H1 (cell line): ENCODE measurements around the gene LDHB. TPM values are rescaled to one million over a fixed set of nuclear protein-coding genes. Genes with fewer than 3 reads are reported as not detected.

Experiments used
- CTCF ChIA-PET: fragments of 300-600 bp; sonication (Branson Sonifier 250); formaldehyde crosslinking; loops from one replicate; lab custom pipeline; 2021; ENCODE audit not compliant: partially characterized antibody; lab: Charles Lee
- POLR2A ChIA-PET: fragments of 300-600 bp; sonication (Branson Sonifier 250); formaldehyde crosslinking; loops from one replicate; lab custom pipeline; 2021; ENCODE audit warnings: inconsistent platforms; ENCODE audit not compliant: partially characterized antibody; lab: Charles Lee
- DNase-seq, 2 experiments: peaks; one replicate each; pipeline versions ENCODE4 v3.0.0 to v3.0.0-alpha.2; 2010 to 2022; ENCODE audit warnings: low spot score in 2 of 2, low read depth in 1 of 2, mixed read lengths in 1 of 2
- FAIRE-seq: peaks from 2 replicates; lab custom pipeline; 2011; peaks lifted over from hg19 to GRCh38; lab: Jason Lieb, UNC
- H2AFZ ChIP-seq: 2 replicates; pipeline ENCODE4 v1.8.1; 2012; ENCODE audit warnings: low read length, inconsistent platforms
- H2AK5ac ChIP-seq: 2 replicates; pipeline ENCODE4 v1.6.1; 2013; ENCODE audit warnings: low read depth, low read length
- H2BK120ac ChIP-seq: replicated peaks from 2 replicates; pipeline ENCODE3; 2013; ENCODE audit warnings: low read depth, low read length, inconsistent platforms
- H2BK12ac ChIP-seq: 2 replicates; pipeline ENCODE4 v1.6.1; 2013; ENCODE audit warnings: low read depth, low read length
- H2BK15ac ChIP-seq: 2 replicates; pipeline ENCODE4 v1.6.1; 2013; ENCODE audit warnings: low read length
- H2BK20ac ChIP-seq: 2 replicates; pipeline ENCODE4 v1.6.1; 2013; ENCODE audit warnings: low read length
- H2BK5ac ChIP-seq: 2 replicates; pipeline ENCODE4 v1.6.1; 2013; ENCODE audit warnings: low read depth, low read length
- H3K14ac ChIP-seq: 2 replicates; pipeline ENCODE4 v1.6.1; 2013; ENCODE audit warnings: inconsistent platforms; ENCODE audit not compliant: insufficient read length
- H3K18ac ChIP-seq: 2 replicates; pipeline ENCODE4 v1.6.1; 2013; ENCODE audit warnings: low read length; ENCODE audit errors: extremely low read depth
- H3K23ac ChIP-seq: 2 replicates; pipeline ENCODE4 v1.6.1; 2013; ENCODE audit warnings: inconsistent platforms; ENCODE audit not compliant: insufficient read length
- H3K23me2 ChIP-seq: 2 replicates; pipeline ENCODE4 v1.6.1; 2013; ENCODE audit warnings: low read depth, low read length
- H3K27ac ChIP-seq: 2 replicates; pipeline ENCODE4 v1.6.1; 2011; ENCODE audit warnings: low read depth, low read length, inconsistent platforms
- H3K27me3 ChIP-seq, 4 experiments: replicated peaks in 1 of 4; 1 replicate in 1 of 4; 2 replicates in 3 of 4; pipeline versions ENCODE4 v1.6.1 to v1.8.1; 2011 to 2013; ENCODE audit warnings: low read length in 3 of 4, mild to moderate bottlenecking in 3 of 4, inconsistent platforms in 2 of 4, mixed read lengths in 2 of 4, moderate library complexity in 1 of 4; ENCODE audit not compliant: control insufficient read depth in 3 of 4, insufficient read depth in 3 of 4; ENCODE audit errors: extremely low read depth in 1 of 4
- H3K36me3 ChIP-seq, 4 experiments: 2 replicates each; pipeline versions ENCODE4 v1.6.1 to v1.8.1; 2011 to 2013; ENCODE audit warnings: mild to moderate bottlenecking in 4 of 4, low read length in 3 of 4, moderate library complexity in 2 of 4, control low read depth in 1 of 4, inconsistent platforms in 1 of 4; ENCODE audit not compliant: insufficient read depth in 4 of 4, control insufficient read depth in 2 of 4
- H3K4ac ChIP-seq: replicated peaks from 2 replicates; pipeline ENCODE3; 2013; ENCODE audit warnings: low read length, low read depth, mixed read lengths, inconsistent platforms; ENCODE audit not compliant: insufficient read length
- H3K4me1 ChIP-seq, 4 experiments: replicated peaks in 1 of 4; 1 replicate in 1 of 4; 2 replicates in 3 of 4; pipeline versions ENCODE4 v1.6.1 to v1.8.1; 2011 to 2013; ENCODE audit warnings: low read length in 3 of 4, inconsistent platforms in 2 of 4, mixed read lengths in 1 of 4; ENCODE audit not compliant: insufficient read depth in 4 of 4, control insufficient read depth in 3 of 4
- H3K4me2 ChIP-seq, 2 experiments: 2 replicates each; pipeline versions ENCODE4 v1.6.1 to v1.8.1; 2011 to 2013; ENCODE audit warnings: low read depth in 2 of 2, low read length in 2 of 2, control low read depth in 1 of 2, inconsistent platforms in 1 of 2, mild to moderate bottlenecking in 1 of 2; ENCODE audit not compliant: insufficient read depth in 1 of 2
- H3K4me3 ChIP-seq, 4 experiments: fragments of 200-600, 300-600 bp in 1 of 4; sonication (generic), shearing (Covaris generic), sonication (Bioruptor Twin) in 1 of 4; 2 replicates each; pipeline versions ENCODE4 v1.5.1 to v1.8.1; 2011 to 2016; ENCODE audit warnings: low read length in 4 of 4, low read depth in 3 of 4, control low read depth in 2 of 4, inconsistent platforms in 2 of 4, mild to moderate bottlenecking in 2 of 4, mixed read lengths in 1 of 4, moderate library complexity in 1 of 4; ENCODE audit not compliant: insufficient read depth in 2 of 4; ENCODE audit errors: extremely low read depth in 1 of 4
- H3K56ac ChIP-seq: replicated peaks from 2 replicates; pipeline ENCODE3; 2013; ENCODE audit warnings: low read depth, mild to moderate bottlenecking, mixed read lengths, low read length, inconsistent platforms; ENCODE audit not compliant: insufficient read length
- H3K79me1 ChIP-seq: 2 replicates; pipeline ENCODE4 v1.6.1; 2013; ENCODE audit warnings: low read depth, low read length, control low read depth
- H3K79me2 ChIP-seq, 2 experiments: 2 replicates each; pipeline versions ENCODE4 v1.6.1 to v1.8.1; 2012 to 2013; ENCODE audit warnings: low read length in 2 of 2, mild to moderate bottlenecking in 2 of 2, inconsistent platforms in 1 of 2; ENCODE audit not compliant: insufficient read depth in 2 of 2, control insufficient read depth in 1 of 2
- H3K9ac ChIP-seq, 4 experiments: replicated peaks in 1 of 4; 1 replicate in 1 of 4; 2 replicates in 3 of 4; pipeline versions ENCODE4 v1.6.1 to v1.8.1; 2011 to 2013; ENCODE audit warnings: low read depth in 3 of 4, low read length in 3 of 4, control low read depth in 2 of 4, mild to moderate bottlenecking in 2 of 4, moderate library complexity in 2 of 4, inconsistent platforms in 1 of 4; ENCODE audit errors: extremely low read depth in 1 of 4
- H3K9me3 ChIP-seq, 2 experiments: 2 replicates each; pipeline versions ENCODE4 v1.6.1 to v1.8.1; 2012 to 2013; ENCODE audit warnings: mild to moderate bottlenecking in 2 of 2, moderate library complexity in 2 of 2, control low read depth in 1 of 2, inconsistent platforms in 1 of 2, low read depth in 1 of 2, low read length in 1 of 2, mixed read lengths in 1 of 2; ENCODE audit not compliant: insufficient read depth in 2 of 2
- H4K20me1 ChIP-seq, 2 experiments: replicated peaks in 1 of 2; 2 replicates each; pipeline versions ENCODE3 to v1.8.1; 2011 to 2013; ENCODE audit warnings: inconsistent platforms in 2 of 2, low read length in 2 of 2, mild to moderate bottlenecking in 1 of 2; ENCODE audit not compliant: insufficient read depth in 2 of 2, control insufficient read depth in 1 of 2
- H4K5ac ChIP-seq: 2 replicates; pipeline ENCODE4 v1.6.1; 2013; ENCODE audit warnings: low read length, low read depth, mixed read lengths, inconsistent platforms; ENCODE audit not compliant: insufficient read length
- H4K8ac ChIP-seq: 2 replicates; pipeline ENCODE4 v1.8.0; 2013; ENCODE audit warnings: mild to moderate bottlenecking, moderate library complexity, low read length, inconsistent platforms; ENCODE audit not compliant: insufficient read depth; ENCODE audit errors: extremely low read depth
- H4K91ac ChIP-seq: replicated peaks from 2 replicates; pipeline ENCODE3; 2013; ENCODE audit warnings: low read length, mixed read lengths, inconsistent platforms; ENCODE audit not compliant: insufficient read length
- BACH1 ChIP-seq: IDR thresholded peaks from 2 replicates; pipeline ENCODE4 v1.6.1; 2012; ENCODE audit warnings: low read length, improper control_type of control experiment
- GTF2F1 ChIP-seq: IDR thresholded peaks from 2 replicates; pipeline ENCODE4 v1.6.1; 2012; ENCODE audit warnings: low read depth, low read length, improper control_type of control experiment, borderline replicate concordance
- SP2 ChIP-seq: IDR thresholded peaks from 2 replicates; pipeline ENCODE4 v1.6.1; 2012; ENCODE audit warnings: mild to moderate bottlenecking, low read length, inconsistent platforms
- SRF ChIP-seq: IDR thresholded peaks from 2 replicates; pipeline ENCODE4 v1.6.1; 2011; ENCODE audit warnings: mild to moderate bottlenecking, low read depth, low read length, moderate library complexity
- TCF12 ChIP-seq: IDR thresholded peaks from 2 replicates; pipeline ENCODE4 v1.6.1; 2011; ENCODE audit warnings: low read depth, mild to moderate bottlenecking, low read length
- ZNF274 ChIP-seq: IDR thresholded peaks from 2 replicates; pipeline ENCODE4 v1.7.0; 2012; ENCODE audit warnings: low read length, borderline replicate concordance; ENCODE audit errors: extremely low read depth
- WGBS, 2 experiments: shearing (Covaris generic) in 1 of 2; methylation state at CpG; one replicate each; pipeline versions ENCODE4 v1.1.6 to v1.1.7; 2013 to 2015; ENCODE audit warnings: low lambda C conversion rate in 2 of 2, mixed read lengths in 2 of 2, inconsistent platforms in 1 of 2, low coverage in 1 of 2, missing lambda C conversion rate in 1 of 2; ENCODE audit not compliant: insufficient replicate concordance in 2 of 2, insufficient coverage in 1 of 2, insufficient read length in 1 of 2; ENCODE audit errors: extremely low coverage in 1 of 2, missing lambda C conversion rate in 1 of 2; 5-methylcytosine and 5-hydroxymethylcytosine counted together
- polyA plus RNA-seq, 7 experiments: library from polyadenylated mRNA; depleted of rRNA in 3 of 7; stranded (reverse) in 5 of 7; unstranded in 2 of 7; fragments of >200 nt in 5 of 7; fragments of 200-250 nt in 2 of 7; gene quantifications; 1 replicate in 5 of 7; 2 replicates in 1 of 7; 4 replicates in 1 of 7; pipeline versions ENCODE4 v1.2.1 to v1.2.3, GENCODE V29; 2011 to 2013; ENCODE audit warnings: missing spikeins in 2 of 7, mixed read lengths in 2 of 7
- total RNA-seq: library from RNA; stranded (reverse); fragmentation: NEBNext Ultra II Directional; extraction: Animal tissue kit (Norgen Biotek cat#: 25700); gene quantifications from 2 replicates; pipeline ENCODE4 v1.2.1, GENCODE V29; 2021

Gene LDHB
- total and polyA plus RNA-seq, 2 of the 8 experiments (the other 6 are each of a cell fraction or from before 2014, with no cell fraction given) = 1,177 to 1,781 TPM

GRCh38 chr12:21615431-21615830 is 42.2 kb downstream of the LDHB start:
- TF ChIP-seq TCF12 (no peak), SRF (no peak), ZNF274 (no peak), GTF2F1 (no peak), SP2 (no peak), BACH1 (no peak)
- Histone ChIP-seq H4K91ac (no peak overlapping the region), H3K56ac (peak overlapping the region; percentile 69), H4K5ac (no peak overlapping the region), H3K4me2 (no peak overlapping the region), H2AK5ac (no peak overlapping the region), H3K18ac (no peak overlapping the region), H4K20me1 (no peaks in the 10 kb centered on the region), H3K27ac (no peak overlapping the region), H2BK12ac (no peak overlapping the region), H3K79me2 (no peaks in the 10 kb centered on the region), H2BK15ac (no peak overlapping the region), H3K79me1 (no peaks in the 10 kb centered on the region), H3K9ac (no peak overlapping the region), H3K14ac (no peak overlapping the region), H2BK20ac (no peak overlapping the region), H4K8ac (no peak overlapping the region), H2AFZ (no peak overlapping the region), H2BK5ac (no peak overlapping the region), H3K4me3 (no peak overlapping the region), H3K4me1 (no peaks in the 10 kb centered on the region), H2BK120ac (no peak overlapping the region), H3K23me2 (no peaks in the 10 kb centered on the region), H3K4ac (no peak overlapping the region), H3K27me3 (no peaks in the 10 kb centered on the region), H3K36me3 (no peaks in the 10 kb centered on the region), H3K23ac (no peak overlapping the region), H3K9me3 (no peaks in the 10 kb centered on the region)
- ChIA-PET POLR2A (interaction anchor here (0.9 kb wide), 1 partner anchor 11 kb away, joined by 3 read pairs; no protein-coding TSS in a partner anchor), CTCF (no interaction called here)
- WGBS, 2 experiments = 88% methylated on average over 1 of the region's 1 CpG; no CpG with 5 or more reads in 1 of the 2 experiments
- no peak for FAIRE-seq
- DNase-seq = no peak
